Activated T-helper 2 cell treated with anti-CD3 and anti-CD28 coated beads, Interferon-gamma antibody, Interleukin-2, Interleukin-4, amounts not matched to agents 10 μg/mL and 5 μg/mL and 100 μg/mL, durations not matched to agents 14 hours and 24 hours and 36 hours (primary cell): ENCODE data around the gene HOXD8. TPM values are rescaled to one million over a fixed set of nuclear protein-coding genes. Genes with fewer than 3 reads are reported as not detected.

ENCODE experiments used
- DNase-seq: peaks from one replicate; pipeline ENCODE4 v3.0.0; 2021; ENCODE audit warnings: low spot score
- H3K27ac Mint-ChIP-seq: one replicate; pipeline ENCODE4 v1.8.0; 2021; ENCODE audit warnings: mixed read lengths
- H3K27me3 Mint-ChIP-seq: one replicate; pipeline ENCODE4 v1.8.0; 2021; ENCODE audit warnings: low read depth, mixed read lengths
- H3K36me3 Mint-ChIP-seq: one replicate; pipeline ENCODE4 v1.8.0; 2021; ENCODE audit warnings: low read depth, mixed read lengths
- H3K4me1 Mint-ChIP-seq: one replicate; pipeline ENCODE4 v1.8.0; 2021; ENCODE audit warnings: low read depth, mixed read lengths
- H3K4me3 Mint-ChIP-seq: one replicate; pipeline ENCODE4 v1.8.0; 2021; ENCODE audit warnings: low read depth, mild to moderate bottlenecking, moderate library complexity, mixed read lengths
- H3K9me3 Mint-ChIP-seq: one replicate; pipeline ENCODE4 v1.8.0; 2021; ENCODE audit warnings: mixed read lengths
- intact Hi-C: fragments of 100-400 bp; cut with micrococcal nuclease; formaldehyde crosslinking; loops from one replicate; pipeline ENCODE4 v1.15.1; 2023
- total RNA-seq: library from RNA; stranded (reverse); gene quantifications from 2 replicates; pipeline ENCODE4 v1.2.3, GENCODE V29; 2022

HOXD8 gene
- total RNA-seq, 1 donor from 2014 or later: not detected

DNA sequence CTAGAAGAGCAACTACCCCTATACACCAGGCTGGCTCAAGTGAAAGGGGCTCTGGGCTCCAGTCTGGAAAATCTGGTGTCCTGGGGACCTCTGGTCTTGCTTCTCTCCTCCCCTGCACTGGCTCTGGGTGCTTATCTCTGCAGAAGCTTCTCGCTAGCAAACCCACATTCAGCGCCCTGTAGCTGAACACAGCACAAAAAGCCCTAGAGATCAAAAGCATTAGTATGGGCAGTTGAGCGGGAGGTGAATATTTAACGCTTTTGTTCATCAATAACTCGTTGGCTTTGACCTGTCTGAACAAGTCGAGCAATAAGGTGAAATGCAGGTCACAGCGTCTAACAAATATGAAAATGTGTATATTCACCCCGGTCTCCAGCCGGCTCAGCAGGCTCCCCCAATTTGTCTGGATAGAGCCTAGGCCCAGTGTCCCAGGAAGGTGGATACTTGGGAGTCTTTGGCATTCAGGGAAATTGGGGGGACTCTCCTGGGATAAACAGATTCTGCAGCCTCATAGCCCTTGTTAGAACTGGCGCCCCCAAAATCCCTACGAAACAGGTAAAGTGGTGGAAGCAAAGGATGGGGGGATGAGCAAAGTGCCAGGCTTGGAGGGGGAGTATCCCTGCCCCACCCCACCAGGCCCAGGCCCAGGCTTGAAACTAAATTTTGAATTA is 19.4 kb downstream of the HOXD8 start:
- Mint-ChIP-seq H3K9me3 (no peaks in the 10 kb centered on the region), H3K4me3 (no peak overlapping the region), H3K27me3 (peaks cover 83% of the 10 kb centered on the region), H3K4me1 (no peaks in the 10 kb centered on the region), H3K27ac (no peak overlapping the region), H3K36me3 (peaks cover 3% of the 10 kb centered on the region)
- intact Hi-C loops: no loop called here
- no peak for DNase-seq

DNA sequence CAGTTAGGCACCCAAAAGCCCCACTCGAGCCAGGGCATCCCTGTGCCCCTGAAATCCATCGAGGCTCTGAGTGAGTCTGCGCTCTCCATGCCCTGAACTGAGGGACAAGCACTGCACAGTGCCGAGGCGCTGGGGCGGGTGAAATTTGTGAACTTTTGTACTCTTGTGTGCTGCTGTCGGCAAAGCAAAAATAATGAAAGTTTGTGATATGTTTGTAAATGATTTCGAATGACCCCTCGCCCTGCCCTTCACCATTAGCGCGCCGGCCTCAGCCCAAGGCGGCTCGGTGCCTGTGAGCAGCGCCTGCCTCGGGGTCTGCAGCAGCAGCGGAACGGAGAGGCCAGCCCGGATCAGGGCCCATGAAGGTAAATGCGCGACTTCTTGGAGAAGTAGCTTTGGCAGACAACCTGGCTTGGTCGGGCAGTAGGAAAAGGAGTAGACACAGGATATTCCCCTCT is 20.0 kb downstream of the HOXD8 start:
- Mint-ChIP-seq H3K4me1 (no peaks in the 10 kb centered on the region), H3K36me3 (peaks cover 3% of the 10 kb centered on the region), H3K27me3 (peaks cover 86% of the 10 kb centered on the region), H3K27ac (no peak overlapping the region), H3K4me3 (no peak overlapping the region), H3K9me3 (no peaks in the 10 kb centered on the region)
- no peak for DNase-seq
- intact Hi-C loops: no loop called here

DNA sequence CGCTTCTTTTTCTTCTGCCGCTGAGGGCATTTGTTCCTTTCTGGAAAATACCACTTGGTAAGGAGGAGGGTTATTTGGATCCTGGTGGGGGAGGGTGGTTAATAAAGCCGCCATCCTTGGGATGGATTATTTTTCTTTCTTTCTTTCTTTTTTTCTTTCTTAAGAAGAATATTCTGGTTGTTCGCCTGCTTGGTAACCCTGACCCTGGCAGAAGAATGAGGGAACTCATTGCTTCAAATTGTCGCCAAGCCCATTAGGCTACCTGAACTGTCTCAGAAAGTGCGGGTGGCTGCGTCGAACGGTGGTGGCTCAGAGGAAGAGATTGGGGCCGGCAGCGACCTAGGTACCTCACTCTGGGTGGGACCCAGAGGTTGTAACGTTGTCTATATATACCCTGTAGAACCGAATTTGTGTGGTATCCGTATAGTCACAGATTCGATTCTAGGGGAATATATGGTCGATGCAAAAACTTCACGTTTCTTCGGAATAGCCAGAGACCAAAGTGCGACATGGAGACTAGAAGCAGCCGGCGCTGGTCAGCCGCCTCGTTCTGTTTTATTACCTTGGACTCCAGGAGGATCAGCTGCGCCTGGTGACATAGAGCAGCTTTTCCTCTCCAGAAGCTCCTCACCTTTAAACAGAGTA is 20.6 kb downstream of the HOXD8 start:
- H3K27ac Mint-ChIP-seq: no peak overlapping the region
- peaks cover 3% of the 10 kb centered on the region for H3K36me3 Mint-ChIP-seq
- intact Hi-C loops: loop anchor here (2.0 kb wide), 1 partner anchor 13 kb away; no protein-coding TSS in a partner anchor
- H3K4me3 Mint-ChIP-seq: no peak overlapping the region
- no peaks in the 10 kb centered on the region for H3K9me3 Mint-ChIP-seq
- no peaks in the 10 kb centered on the region for H3K4me1 Mint-ChIP-seq
- DNase-seq: no peak
- peaks cover 87% of the 10 kb centered on the region for H3K27me3 Mint-ChIP-seq

DNA sequence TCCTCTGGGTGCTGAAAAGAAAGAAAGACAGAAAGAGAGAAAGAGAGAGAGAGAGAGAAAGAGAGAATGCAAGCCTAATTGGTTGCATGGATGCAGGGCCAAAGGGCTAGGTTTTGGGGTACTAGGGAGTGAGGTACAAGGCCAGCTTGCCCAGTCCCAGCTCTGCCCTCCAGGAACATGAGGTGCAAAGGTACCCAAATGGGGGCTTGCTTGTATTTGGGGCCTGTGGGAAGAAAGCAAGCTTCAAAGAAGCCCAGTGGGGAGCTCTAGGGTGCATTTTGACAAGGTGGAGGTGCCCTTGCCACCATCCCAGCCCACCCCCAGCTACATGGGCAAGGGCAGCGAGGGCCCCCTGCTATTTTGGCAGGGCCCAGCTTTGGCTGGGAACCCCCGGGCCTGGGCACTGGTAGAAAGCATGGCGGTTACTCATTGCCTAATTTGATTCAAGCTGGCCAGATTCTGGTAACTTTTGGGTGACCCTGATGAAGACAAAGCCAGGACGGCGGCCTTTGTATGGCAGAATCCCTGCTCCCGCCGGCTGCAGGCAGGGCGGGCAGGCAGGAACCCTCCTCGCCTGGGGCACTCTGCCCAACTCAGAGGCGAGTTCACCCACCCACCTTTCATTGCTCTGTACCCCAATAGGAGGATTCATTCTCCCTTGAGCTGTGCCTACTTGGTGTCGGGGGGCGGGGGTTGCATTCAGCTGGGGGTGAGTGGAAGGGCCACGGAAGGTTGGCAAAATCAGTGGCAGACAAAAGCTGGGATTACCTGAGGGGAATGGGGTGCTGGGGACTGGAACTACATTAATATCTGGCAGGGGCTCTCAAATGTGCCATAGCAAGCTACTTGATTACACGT is 21.3 kb downstream of the HOXD8 start:
- Mint-ChIP-seq H3K27ac (no peak overlapping the region), H3K27me3 (peaks cover 88% of the 10 kb centered on the region), H3K4me1 (no peaks in the 10 kb centered on the region), H3K4me3 (no peak overlapping the region), H3K36me3 (peaks cover 3% of the 10 kb centered on the region), H3K9me3 (no peaks in the 10 kb centered on the region)
- DNase-seq: no peak
- intact Hi-C loops: loop anchor here (2.0 kb wide), 1 partner anchor 14 kb away; no protein-coding TSS in a partner anchor

DNA sequence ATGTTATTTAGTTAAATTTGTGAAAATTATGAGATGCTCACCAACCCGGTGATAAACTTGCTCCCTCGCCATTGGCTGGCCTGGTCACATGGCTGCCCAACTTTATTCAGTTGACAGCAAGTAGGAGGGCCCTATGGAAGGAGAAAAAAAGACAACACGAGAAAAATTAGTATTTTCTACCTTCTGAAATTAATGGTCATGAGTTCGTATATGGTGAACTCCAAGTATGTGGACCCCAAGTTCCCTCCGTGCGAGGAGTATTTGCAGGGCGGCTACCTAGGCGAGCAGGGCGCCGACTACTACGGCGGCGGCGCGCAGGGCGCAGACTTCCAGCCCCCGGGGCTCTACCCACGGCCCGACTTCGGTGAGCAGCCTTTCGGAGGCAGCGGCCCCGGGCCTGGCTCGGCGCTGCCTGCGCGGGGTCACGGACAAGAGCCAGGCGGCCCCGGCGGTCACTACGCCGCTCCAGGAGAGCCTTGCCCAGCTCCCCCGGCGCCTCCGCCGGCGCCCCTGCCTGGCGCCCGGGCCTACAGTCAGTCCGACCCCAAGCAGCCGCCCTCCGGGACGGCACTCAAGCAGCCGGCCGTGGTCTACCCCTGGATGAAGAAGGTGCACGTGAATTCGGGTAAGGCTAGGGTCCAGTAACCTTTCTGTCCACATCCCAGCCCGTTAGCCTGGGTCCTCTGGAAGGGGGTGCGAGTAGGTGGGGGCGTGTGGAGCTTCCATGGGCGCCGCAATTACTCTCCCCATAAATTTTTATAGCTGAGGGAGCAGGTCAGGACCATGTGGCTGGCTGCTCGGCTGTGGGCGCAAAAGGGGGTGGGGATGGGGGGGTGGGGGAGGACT is 22.2 kb downstream of the HOXD8 start, which contains the start of gene HOXD4:
Gene HOXD4, plus strand, starts transcription at position 109 of the 846 bp plus-strand sequence. Its CDS starts 84 bp downstream, at position 193.
- H3K4me1 Mint-ChIP-seq: no peaks in the 10 kb centered on the region
- no peaks in the 10 kb centered on the region for H3K9me3 Mint-ChIP-seq
- no peak for DNase-seq
- peaks cover 3% of the 10 kb centered on the region for H3K36me3 Mint-ChIP-seq
- intact Hi-C loops: loop anchor here (2.0 kb wide), 1 partner anchor 15 kb away; no protein-coding TSS in a partner anchor
- H3K27ac Mint-ChIP-seq: no peak within 1 kb of the TSS
- peaks cover 88% of the 10 kb centered on the region for H3K27me3 Mint-ChIP-seq
- no peak within 1 kb of the TSS for H3K4me3 Mint-ChIP-seq

DNA sequence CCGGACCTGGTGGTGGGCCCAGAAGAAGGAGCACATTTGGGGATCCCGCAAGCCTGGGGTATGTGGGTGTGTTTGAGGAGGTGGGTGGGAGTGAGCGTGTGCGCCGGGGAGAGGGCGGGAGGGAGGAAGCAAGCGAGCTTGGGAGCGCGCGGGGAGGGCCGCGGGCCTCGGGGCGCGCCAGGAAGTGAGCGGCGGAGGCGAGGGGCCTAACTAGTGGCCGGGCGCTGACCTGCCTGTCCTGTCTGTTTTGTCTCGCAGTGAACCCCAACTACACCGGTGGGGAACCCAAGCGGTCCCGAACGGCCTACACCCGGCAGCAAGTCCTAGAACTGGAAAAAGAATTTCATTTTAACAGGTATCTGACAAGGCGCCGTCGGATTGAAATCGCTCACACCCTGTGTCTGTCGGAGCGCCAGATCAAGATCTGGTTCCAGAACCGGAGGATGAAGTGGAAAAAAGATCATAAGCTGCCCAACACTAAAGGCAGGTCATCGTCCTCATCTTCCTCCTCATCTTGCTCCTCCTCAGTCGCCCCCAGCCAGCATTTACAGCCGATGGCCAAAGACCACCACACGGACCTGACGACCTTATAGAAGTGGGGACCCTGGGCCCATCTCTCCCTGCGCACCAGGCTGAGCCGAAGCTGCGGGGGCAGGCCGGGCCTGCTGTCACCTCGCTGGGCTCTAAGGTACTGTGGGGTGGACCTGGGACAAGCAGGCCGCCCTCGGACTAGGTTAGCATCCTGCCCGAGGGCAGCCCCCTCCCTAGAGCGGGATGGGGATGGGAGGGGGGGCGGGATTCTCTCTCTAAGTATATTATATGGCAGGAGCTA is 23.1 kb downstream of the HOXD8 start:
- Mint-ChIP-seq H3K4me3 (no peak overlapping the region), H3K27me3 (peaks cover 84% of the 10 kb centered on the region), H3K9me3 (no peaks in the 10 kb centered on the region), H3K4me1 (no peaks in the 10 kb centered on the region), H3K36me3 (peaks cover 3% of the 10 kb centered on the region), H3K27ac (no peak overlapping the region)
- intact Hi-C loops: no loop called here
- DNase-seq: no peak

DNA sequence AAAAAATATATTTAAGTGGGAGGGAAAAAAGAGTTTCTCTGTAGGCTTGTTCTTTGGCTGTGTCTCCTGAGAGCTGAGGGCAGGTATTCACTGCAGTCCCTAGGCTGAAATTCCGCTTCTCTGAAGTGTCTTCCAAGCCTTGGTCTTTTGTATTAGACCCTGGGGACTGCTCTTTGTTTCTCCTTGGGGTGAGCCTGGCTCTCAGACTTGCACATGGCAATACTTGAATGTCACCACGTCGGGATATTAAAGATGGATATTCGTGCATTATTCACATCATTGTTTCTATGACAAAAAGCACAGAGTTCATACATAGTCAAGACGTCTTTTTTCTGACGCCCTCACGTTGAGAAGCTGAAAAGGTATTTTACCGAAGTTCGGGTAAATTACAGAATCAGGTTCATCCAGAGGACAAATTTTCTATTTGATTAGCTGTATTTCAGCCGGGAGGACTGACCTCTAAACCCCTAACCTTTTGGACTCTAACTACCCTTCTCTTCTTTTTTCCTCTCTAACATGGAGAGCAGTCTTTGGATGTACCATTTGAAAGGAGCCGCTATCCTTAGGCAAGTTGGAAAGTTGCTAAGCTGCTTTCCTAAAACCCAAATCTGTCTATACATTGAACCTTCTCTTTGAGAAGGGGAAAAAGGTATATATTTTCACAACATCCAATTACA is 25.2 kb downstream of the HOXD8 start:
- no peak for DNase-seq
- H3K4me1 Mint-ChIP-seq: no peaks in the 10 kb centered on the region
- H3K27ac Mint-ChIP-seq: no peak overlapping the region
- no peak overlapping the region for H3K4me3 Mint-ChIP-seq
- no peaks in the 10 kb centered on the region for H3K9me3 Mint-ChIP-seq
- H3K27me3 Mint-ChIP-seq: peaks cover 84% of the 10 kb centered on the region
- intact Hi-C loops: no loop called here
- peaks cover 3% of the 10 kb centered on the region for H3K36me3 Mint-ChIP-seq

DNA sequence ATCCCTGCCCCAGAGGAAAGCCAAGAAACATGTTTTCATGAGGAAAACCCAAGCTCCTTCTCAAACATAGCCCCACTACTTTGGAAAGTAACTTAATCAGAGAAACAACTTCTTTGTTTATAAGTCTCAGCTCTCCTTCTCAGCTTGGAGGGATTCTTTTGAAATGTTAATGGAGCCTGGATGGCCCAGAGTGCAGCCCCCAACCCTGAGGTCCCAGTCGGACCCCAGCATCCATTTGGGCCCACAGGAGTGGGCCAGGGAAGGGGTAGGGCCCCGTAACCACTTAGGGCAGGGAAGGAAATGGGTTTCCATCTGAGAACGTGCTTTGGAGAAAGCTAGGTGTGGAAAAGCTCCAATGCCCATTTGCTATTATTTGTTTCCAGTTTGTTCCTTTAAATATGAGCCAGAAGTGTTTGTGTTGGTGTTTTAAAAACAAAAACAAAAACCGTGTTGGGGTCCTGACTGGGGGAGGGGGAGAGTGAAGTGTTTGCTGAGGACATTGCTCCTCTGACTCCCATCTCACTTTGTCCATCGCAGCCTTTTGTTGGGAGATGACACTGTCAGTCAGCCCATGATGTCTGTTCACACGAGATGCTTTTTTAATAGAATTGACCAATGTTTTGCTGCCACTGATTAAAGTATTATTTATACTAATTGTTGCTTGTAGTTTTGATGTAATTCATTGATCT is 26.0 kb downstream of the HOXD8 start:
- Mint-ChIP-seq H3K4me3 (no peak overlapping the region), H3K4me1 (no peaks in the 10 kb centered on the region), H3K36me3 (peaks cover under 1% of the 10 kb centered on the region), H3K27ac (no peak overlapping the region), H3K27me3 (peaks cover 83% of the 10 kb centered on the region), H3K9me3 (no peaks in the 10 kb centered on the region)
- intact Hi-C loops: no loop called here
- DNase-seq: no peak

DNA sequence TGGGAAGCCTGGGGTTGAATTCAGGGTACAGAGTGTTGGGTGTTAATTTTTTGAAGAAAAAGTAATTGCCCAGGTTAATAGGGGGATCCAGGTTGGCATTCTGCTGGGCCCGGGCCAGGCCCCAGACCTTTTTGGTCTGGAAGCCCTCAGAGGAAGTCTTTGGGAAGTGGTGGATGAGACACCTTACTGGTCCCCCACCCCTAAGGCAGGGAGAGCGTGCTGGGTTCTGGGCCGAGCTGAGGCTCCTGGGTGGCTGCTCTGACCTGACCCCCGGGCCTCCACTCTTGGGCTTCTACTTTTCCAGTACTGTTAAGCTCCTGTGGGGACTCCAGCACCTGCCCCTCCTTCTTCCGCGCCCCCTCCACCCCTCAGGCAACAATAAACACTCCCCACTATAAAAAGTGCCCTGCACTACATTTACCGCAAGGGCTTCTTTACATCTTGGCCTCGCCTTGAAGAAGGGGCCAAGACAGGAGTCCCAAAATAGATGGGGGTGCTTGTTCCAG is 26.8 kb downstream of the HOXD8 start:
- H3K36me3 Mint-ChIP-seq: no peaks in the 10 kb centered on the region
- no peak overlapping the region for H3K27ac Mint-ChIP-seq
- no peak for DNase-seq
- H3K9me3 Mint-ChIP-seq: peaks cover 3% of the 10 kb centered on the region
- intact Hi-C loops: no loop called here
- H3K27me3 Mint-ChIP-seq: peaks cover 82% of the 10 kb centered on the region
- no peaks in the 10 kb centered on the region for H3K4me1 Mint-ChIP-seq
- no peak overlapping the region for H3K4me3 Mint-ChIP-seq

DNA sequence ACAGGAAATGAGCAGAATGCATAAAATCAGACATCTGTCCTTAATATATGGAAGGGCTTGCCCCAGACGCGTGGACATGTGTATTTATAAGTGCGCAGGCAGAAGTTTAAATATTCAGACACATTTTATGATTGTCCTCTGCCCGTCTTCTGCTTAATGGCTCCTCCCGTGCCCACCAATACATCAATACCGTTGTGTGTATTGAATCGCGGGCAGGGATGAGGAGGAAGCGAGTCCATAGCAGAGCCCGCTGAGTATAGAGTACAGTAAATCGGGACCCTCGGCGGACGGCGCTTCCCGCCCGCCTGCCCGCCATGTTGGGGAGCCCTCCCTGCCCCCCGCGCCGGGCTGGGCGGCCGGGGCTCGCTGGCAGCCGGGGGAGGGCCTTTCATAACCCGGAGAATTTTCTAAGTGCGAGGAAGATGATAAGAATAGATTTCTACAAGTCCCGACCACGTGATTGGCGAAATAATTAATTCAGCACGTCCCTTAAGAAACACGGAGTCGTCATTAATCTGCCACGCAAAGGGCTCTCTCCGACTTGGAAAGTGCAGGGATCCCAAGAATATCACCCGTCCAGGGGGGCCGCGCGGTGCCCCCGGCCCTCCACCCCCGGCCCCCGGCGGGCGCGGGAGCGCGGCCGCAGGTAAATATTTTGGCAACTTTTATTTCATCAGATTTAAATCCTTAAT is 27.4 kb downstream of the HOXD8 start, which contains the start of gene HOXD3:
Gene HOXD3, plus strand, starts transcription at position 501 of the 692 bp plus-strand sequence. CDS start 11,808 bp downstream, outside the sequence.
- no peak for DNase-seq
- intact Hi-C loops: no loop called here
- no peaks in the 10 kb centered on the region for H3K36me3 Mint-ChIP-seq
- H3K9me3 Mint-ChIP-seq: peaks cover 3% of the 10 kb centered on the region
- no peak within 1 kb of the TSS for H3K4me3 Mint-ChIP-seq
- no peaks in the 10 kb centered on the region for H3K4me1 Mint-ChIP-seq
- no peak within 1 kb of the TSS for H3K27ac Mint-ChIP-seq
- H3K27me3 Mint-ChIP-seq: peaks cover 82% of the 10 kb centered on the region
